ENCODE data around the gene GALP.

The GALP gene

DNA sequence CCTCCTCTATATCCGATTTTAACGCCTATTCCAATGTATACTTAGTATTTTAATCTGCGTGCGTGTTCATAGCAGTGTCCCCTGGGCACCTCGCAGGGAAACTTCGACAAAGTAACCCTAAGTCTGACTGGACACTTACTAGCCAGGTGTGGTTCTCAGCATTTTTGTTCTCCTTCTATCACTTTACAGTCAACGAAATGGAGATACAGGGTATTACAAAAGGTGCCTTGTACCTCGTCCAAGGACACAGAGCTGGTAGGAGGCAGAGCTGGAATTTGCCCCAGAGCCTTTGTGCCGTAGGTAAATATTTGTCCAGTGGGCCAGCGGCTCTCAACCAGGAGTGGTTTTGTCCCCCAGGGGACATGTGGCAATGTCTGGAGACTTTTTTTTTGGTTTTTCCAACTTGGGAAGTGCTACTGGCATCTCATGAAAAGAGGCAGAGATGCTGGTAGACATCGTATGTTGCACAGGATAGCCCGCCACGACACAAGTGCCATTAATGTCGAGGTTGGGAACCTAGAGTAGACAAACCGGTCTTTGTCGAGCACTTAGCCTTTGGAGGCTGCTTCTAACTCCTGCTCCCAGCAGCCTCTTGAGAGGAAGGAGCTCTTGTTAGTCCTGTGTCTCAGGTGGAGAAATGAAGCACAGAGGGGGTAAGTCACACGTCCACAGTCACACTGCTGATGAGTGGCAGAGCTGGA, 33.6 kb upstream of the GALP start:
- TF ChIP-seq, protein P1, sequence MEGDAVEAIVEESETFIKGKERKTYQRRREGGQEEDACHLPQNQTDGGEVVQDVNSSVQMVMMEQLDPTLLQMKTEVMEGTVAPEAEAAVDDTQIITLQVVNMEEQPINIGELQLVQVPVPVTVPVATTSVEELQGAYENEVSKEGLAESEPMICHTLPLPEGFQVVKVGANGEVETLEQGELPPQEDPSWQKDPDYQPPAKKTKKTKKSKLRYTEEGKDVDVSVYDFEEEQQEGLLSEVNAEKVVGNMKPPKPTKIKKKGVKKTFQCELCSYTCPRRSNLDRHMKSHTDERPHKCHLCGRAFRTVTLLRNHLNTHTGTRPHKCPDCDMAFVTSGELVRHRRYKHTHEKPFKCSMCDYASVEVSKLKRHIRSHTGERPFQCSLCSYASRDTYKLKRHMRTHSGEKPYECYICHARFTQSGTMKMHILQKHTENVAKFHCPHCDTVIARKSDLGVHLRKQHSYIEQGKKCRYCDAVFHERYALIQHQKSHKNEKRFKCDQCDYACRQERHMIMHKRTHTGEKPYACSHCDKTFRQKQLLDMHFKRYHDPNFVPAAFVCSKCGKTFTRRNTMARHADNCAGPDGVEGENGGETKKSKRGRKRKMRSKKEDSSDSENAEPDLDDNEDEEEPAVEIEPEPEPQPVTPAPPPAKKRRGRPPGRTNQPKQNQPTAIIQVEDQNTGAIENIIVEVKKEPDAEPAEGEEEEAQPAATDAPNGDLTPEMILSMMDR (IDR thresholded peaks at IDR 0.05; ENCODE audit: low read depth, low read length), result no peak
- DNase-seq (ENCODE audit: low read depth, low spot score), result no peak
- in situ Hi-C loops (cut with HindIII; ENCODE audit: low sequenced_read_pairs), result no loop called here
- peak overlapping the region; percentile 74 for H3K4me3 ChIP-seq (ENCODE audit: low read depth, low read length)

DNA sequence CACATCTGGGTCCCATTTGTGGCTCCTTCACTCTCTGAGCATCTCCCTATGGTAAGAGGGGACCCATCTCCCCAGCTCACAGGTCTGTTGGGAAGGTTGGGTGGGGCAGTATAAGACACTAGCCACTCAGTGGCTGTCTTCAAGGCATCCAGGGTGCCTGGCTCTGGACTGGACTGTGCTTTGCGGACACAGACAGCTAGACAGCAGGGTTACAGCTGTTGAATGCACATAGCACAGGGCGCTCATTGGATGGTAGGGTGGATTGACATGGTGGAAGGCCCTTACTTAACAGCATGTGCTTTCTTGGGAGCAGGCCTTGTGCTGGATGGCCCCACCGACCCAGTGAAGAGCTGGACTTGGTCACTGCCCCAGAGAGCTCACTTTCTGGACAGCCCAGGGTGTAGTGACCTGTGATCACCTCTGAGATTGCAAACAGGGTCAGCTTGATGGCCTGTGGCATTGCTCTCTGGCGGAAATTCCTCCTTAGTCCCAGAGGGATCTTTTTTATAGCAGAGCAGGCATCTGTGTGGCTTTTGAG, 32.8 kb upstream of the GALP start:
- DNase-seq (ENCODE audit: low read depth, low spot score), result no peak
- no peak overlapping the region for H3K4me3 ChIP-seq (ENCODE audit: low read depth, low read length)
- in situ Hi-C loops (cut with HindIII; ENCODE audit: low sequenced_read_pairs), result no loop called here
- TF ChIP-seq, protein P1 (IDR thresholded peaks at IDR 0.05; ENCODE audit: low read depth, low read length), result no peak

DNA sequence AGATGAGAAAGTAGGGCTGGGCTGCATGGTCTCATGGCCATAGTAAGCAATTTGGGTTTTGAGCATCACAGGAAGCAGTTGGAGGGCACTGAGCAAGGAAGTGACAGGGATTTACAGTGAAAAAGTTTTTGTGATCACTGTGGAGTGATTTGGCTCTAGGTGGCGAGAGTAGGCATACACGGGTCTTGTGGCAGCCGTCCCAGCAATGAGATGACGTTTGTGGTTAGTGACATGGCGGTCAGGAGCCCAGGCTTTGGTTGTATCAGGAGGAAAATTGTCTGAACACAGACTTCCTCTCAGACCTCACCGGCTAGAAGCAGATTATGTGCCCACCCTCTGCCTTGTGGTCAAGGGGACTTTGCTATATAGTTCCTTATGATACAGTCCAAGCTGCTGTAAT, 31.4 kb upstream of the GALP start:
- no peak overlapping the region for H3K4me3 ChIP-seq (ENCODE audit: low read depth, low read length)
- in situ Hi-C loops (cut with HindIII; ENCODE audit: low sequenced_read_pairs), result no loop called here
- TF ChIP-seq, protein P1 (IDR thresholded peaks at IDR 0.05; ENCODE audit: low read depth, low read length), result no peak
- DNase-seq (ENCODE audit: low read depth, low spot score), result no peak

GRCh38 chr19:56144831-56145230, 31.0 kb upstream of the GALP start:
- TF ChIP-seq, protein P1 (IDR thresholded peaks at IDR 0.05; ENCODE audit: low read depth, low read length), result no peak
- DNase-seq (ENCODE audit: low read depth, low spot score), result no peak
- in situ Hi-C loops (cut with HindIII; ENCODE audit: low sequenced_read_pairs), result no loop called here
- H3K4me3 ChIP-seq (ENCODE audit: low read depth, low read length), result no peak overlapping the region

- no peak overlapping the region for H3K4me3 ChIP-seq (ENCODE audit: low read depth, low read length)
- in situ Hi-C loops (cut with HindIII; ENCODE audit: low sequenced_read_pairs), result no loop called here
- DNase-seq (ENCODE audit: low read depth, low spot score), result no peak
- TF ChIP-seq, protein P1 (IDR thresholded peaks at IDR 0.05; ENCODE audit: low read depth, low read length), result no peak
Measured at GRCh38 chr19:56145698-56146097, 30.1 kb upstream of the GALP start.

DNA sequence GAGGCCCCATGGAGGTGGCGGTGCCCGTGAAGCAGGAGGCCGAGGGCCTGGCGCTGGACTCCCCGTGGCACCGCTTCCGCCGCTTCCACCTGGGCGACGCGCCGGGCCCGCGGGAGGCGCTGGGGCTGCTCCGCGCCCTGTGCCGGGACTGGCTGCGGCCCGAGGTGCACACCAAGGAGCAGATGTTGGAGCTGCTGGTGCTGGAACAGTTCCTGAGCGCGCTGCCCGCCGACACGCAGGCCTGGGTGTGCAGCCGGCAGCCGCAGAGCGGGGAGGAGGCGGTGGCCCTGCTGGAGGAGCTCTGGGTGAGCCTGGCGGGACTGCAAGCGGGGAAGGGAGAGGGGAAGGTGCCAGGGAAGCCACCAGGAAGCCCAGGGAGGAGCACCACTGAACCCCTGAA, 28.9 kb upstream of the GALP start:
- in situ Hi-C loops (cut with HindIII; ENCODE audit: low sequenced_read_pairs), result no loop called here
- no peak for DNase-seq (ENCODE audit: low read depth, low spot score)
- TF ChIP-seq, protein P1 (IDR thresholded peaks at IDR 0.05; ENCODE audit: low read depth, low read length), result no peak
- no peak overlapping the region for H3K4me3 ChIP-seq (ENCODE audit: low read depth, low read length)
